Stomach (tissue), 9 donors: ENCODE results near the gene ZNF408. TPM values are rescaled to one million over a fixed set of nuclear protein-coding genes. Genes with fewer than 3 reads are reported as not detected.

ENCODE experiments used
- DNase-seq, 2 donors: peaks; one replicate each; pipeline versions ENCODE4 v3.0.0 to v3.0.0-alpha.2; 2013 to 2019
- H3K27ac ChIP-seq, 5 donors: fragments of 200-600 bp in 4 of 5; sonication (generic) in 4 of 5; one replicate each; pipeline ENCODE4 v1.5.1; 2013 to 2019; ENCODE audit warnings: mild to moderate bottlenecking in 1 of 5, moderate library complexity in 1 of 5
- H3K27me3 ChIP-seq, 3 donors: fragments of 200-600 bp; sonication (generic); one replicate each; pipeline ENCODE4 v1.5.1; 2017 to 2019; ENCODE audit warnings: mixed run types in 1 of 3
- H3K36me3 ChIP-seq, 4 donors: fragments of 200-600 bp; sonication (generic); 1 replicate in 3 of 4; 2 replicates in 1 of 4; pipeline ENCODE4 v1.5.1; 2016 to 2019
- H3K4me1 ChIP-seq, 4 donors: fragments of 200-600 bp; sonication (generic); one replicate each; pipeline ENCODE4 v1.5.1; 2016 to 2019
- H3K4me3 ChIP-seq, 4 donors: fragments of 200-600 bp; sonication (generic) in 3 of 4; one replicate each; pipeline ENCODE4 v1.5.1; 2016 to 2019; ENCODE audit warnings: mild to moderate bottlenecking in 1 of 4
- H3K9me3 ChIP-seq, 4 donors: fragments of 200-600 bp; sonication (generic); one replicate each; pipeline ENCODE4 v1.5.1; 2016 to 2019
- EP300 ChIP-seq: sonication (generic); formaldehyde crosslinking; IDR thresholded peaks from one replicate; pipeline ENCODE4 v1.6.1; 2017; ENCODE audit warnings: antibody characterized with exemption
- POLR2A ChIP-seq, 4 donors: fragments of 450-650 bp; IDR thresholded peaks; one replicate each; pipeline ENCODE4 v1.6.1; 2016; ENCODE audit warnings: antibody characterized with exemption in 4 of 4, control low read depth in 2 of 4, mild to moderate bottlenecking in 1 of 4, moderate library complexity in 1 of 4
- POLR2AphosphoS5 ChIP-seq, 3 donors: sonication (generic); formaldehyde crosslinking; IDR thresholded peaks; one replicate each; pipeline ENCODE4 v1.6.1; 2016; ENCODE audit warnings: antibody characterized with exemption in 3 of 3
- WGBS, 5 donors: extraction: QIAGEN DNeasy Blood & Tissue Kit in 3 of 5; methylation state at CpG; one replicate each; pipeline versions ENCODE4 v1.1.5 to v1.1.7; 2013 to 2018; 5-methylcytosine and 5-hydroxymethylcytosine counted together
- intact Hi-C: fragments of 100-400 bp; cut with DNase I; formaldehyde crosslinking; loops from one replicate; pipeline ENCODE4 v1.15.1; 2023; ENCODE audit warnings: low total_unique reads
- polyA plus RNA-seq, 3 donors: library from polyadenylated mRNA; stranded (reverse); fragments of 200-250 nt; gene quantifications; one replicate each; pipeline ENCODE4 v1.2.3, GENCODE V29; 2013
- total RNA-seq, 5 donors: library from RNA; depleted of rRNA; stranded (reverse); fragments of >200 nt; gene quantifications; one replicate each; pipeline versions ENCODE4 v1.1.0 to v1.2.3, GENCODE V29; 2014 to 2016
- TF ChIP-seq, protein P1 (sequence below), 7 experiments: fragments of 450-650 bp in 4 of 7; fragments of 200-600 bp in 3 of 7; sonication (generic) in 3 of 7; IDR thresholded peaks; one replicate each; pipeline ENCODE4 v1.5.1; 2016 to 2019; ENCODE audit warnings: antibody characterized with exemption in 7 of 7, control low read depth in 2 of 7, mild to moderate bottlenecking in 1 of 7
- donor health status: healthy with polysubstance abuse.
- donor health status: Bipolar disorder and iron deficiency.
- donor health status: healthy.

The ZNF408 gene
- total and polyA plus RNA-seq, 8 donors = 5.5 to 14.6 (median 7.4) TPM

DNA sequence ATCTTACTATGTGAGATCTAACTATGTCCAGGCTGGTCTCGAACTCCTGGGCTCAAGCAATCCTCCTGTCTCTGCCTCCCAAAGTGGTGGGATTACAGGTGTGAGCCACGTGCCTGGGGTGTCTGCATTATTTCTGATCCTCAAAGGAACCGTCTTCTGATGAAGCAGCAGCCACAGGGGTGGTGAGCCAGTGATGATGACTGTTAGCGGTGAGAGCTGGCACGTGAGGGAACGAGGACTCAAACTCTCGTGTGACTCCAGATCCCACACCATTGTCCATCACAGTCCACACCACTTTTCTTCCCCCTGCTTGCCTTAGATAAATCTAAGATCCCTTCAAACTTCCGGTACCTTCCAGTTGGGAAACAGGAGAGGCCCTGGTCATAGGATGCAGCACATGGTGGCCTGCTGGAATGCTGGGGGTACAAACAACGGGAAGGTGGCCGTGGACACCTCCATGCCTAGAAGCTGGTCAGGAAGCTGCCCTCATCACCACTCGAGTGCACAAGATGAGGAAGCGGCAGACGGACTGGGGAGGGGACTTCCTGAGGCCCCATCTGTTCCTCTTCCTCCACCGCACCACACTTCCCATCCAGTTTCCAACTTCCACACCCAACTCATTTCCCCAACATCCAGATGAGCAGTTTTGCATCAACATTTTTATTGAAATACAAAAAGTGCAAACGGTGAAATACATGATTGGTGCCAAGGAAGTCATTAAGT lies 24.2 kb upstream of the ZNF408 start:
- Histone ChIP-seq H3K4me1 (peaks cover 22 to 62% (median 41%) of the 10 kb centered on the region in 4 donors), H3K9me3 (no peaks in the 10 kb centered on the region), H3K4me3 (no peak overlapping the region), H3K27ac (peak overlapping the region; percentile 80 to 91 (median 84)), H3K36me3 (peaks cover 58 to 81% (median 79%) of the 10 kb centered on the region in 4 donors), H3K27me3 (no peaks in the 10 kb centered on the region)
- DNase-seq = no peak
- WGBS, 5 donors = 75 to 83% (median 79%) methylated on average over 15 of the region's 15 CpGs
- intact Hi-C loops = no loop called here
- TF ChIP-seq POLR2AphosphoS5 (IDR thresholded peaks at IDR 0.05) (no peak), EP300 (no peak), POLR2A (IDR thresholded peaks at IDR 0.05) (no peak)
- TF ChIP-seq, protein P1, sequence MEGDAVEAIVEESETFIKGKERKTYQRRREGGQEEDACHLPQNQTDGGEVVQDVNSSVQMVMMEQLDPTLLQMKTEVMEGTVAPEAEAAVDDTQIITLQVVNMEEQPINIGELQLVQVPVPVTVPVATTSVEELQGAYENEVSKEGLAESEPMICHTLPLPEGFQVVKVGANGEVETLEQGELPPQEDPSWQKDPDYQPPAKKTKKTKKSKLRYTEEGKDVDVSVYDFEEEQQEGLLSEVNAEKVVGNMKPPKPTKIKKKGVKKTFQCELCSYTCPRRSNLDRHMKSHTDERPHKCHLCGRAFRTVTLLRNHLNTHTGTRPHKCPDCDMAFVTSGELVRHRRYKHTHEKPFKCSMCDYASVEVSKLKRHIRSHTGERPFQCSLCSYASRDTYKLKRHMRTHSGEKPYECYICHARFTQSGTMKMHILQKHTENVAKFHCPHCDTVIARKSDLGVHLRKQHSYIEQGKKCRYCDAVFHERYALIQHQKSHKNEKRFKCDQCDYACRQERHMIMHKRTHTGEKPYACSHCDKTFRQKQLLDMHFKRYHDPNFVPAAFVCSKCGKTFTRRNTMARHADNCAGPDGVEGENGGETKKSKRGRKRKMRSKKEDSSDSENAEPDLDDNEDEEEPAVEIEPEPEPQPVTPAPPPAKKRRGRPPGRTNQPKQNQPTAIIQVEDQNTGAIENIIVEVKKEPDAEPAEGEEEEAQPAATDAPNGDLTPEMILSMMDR (IDR thresholded peaks at IDR 0.05) = no peak

DNA sequence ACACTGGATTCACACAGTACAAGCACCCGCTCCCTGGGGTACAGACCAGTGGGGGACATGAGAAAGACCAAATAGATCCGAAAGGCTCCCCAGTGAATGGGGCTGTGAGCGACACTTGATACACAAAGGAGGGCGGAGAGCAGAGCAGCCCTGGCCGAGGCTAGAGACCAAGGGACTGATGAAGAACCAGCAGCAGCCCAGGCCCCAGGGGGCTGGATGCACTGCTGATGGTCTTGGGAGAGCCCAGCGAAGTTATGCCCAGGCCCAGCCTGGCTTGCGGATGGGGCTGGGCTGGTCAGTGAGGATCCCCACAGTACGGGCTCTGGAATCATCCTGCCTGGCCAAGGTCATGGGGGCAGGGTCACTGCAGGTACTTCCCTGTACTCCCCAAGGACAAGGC lies 23.7 kb upstream of the ZNF408 start:
- intact Hi-C loops = no loop called here
- DNase-seq = no peak
- peaks cover 57 to 81% (median 79%) of the 10 kb centered on the region in 4 donors for H3K36me3 ChIP-seq

DNA sequence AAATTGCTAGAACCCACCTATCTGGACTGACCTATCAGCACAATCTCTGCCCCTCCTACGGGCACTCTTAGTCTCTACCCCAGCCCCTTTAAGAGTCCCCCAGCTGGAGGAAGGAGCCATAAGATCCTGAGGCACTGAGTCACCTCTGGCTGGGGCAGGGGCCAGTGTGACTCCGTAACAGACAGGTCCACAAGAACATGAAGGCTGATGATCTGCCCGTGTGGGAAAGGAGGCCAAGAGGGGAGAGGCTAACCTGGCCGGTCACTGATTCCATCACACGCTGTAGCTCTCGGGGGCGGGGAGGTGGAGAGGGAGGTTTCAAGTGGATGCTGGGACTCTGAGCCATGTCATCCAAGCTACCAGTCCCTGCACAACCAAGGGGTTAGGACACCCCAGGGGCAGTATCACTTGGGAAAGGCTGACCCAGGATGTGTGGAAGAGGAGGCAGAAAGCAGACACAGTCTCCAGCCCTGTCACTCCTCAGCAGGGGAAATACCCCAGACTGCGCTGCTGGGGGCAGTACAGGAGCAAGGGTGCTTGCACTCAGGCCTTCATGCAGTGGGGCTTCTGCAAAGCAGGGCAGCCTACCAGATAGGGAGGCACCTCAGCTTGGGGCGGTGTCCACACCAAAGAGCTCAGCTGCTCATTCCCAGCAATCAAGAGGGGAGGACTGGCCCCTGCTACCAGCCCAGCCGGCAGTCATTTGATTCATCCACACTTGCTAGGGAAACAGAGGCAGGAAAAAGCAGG lies 22.7 kb upstream of the ZNF408 start:
- DNase-seq = no peak
- intact Hi-C loops = no loop called here
- Histone ChIP-seq H3K27ac (peak overlapping the region in 3 of 5 donors; percentile 84 to 91 (median 84)), H3K27me3 (no peaks in the 10 kb centered on the region), H3K36me3 (peaks cover 51 to 80% (median 79%) of the 10 kb centered on the region in 4 donors), H3K4me1 (peaks cover 22 to 50% (median 37%) of the 10 kb centered on the region in 4 donors), H3K4me3 (no peak overlapping the region), H3K9me3 (no peaks in the 10 kb centered on the region)
- TF ChIP-seq EP300 (no peak), POLR2A (IDR thresholded peaks at IDR 0.05) (no peak), POLR2AphosphoS5 (IDR thresholded peaks at IDR 0.05) (no peak)
- TF ChIP-seq, protein P1 (IDR thresholded peaks at IDR 0.05) = no peak
- 78 to 85% (median 82%) methylated on average over 9 to 10 of the region's 10 CpGs for WGBS, 5 donors

More for the DNA sequence above, 23.7 kb upstream of the ZNF408 start:
- TF ChIP-seq POLR2AphosphoS5 (IDR thresholded peaks at IDR 0.05) = no peak
- no peak for TF ChIP-seq EP300
- TF ChIP-seq, protein P1 (IDR thresholded peaks at IDR 0.05) = no peak
- no peak for TF ChIP-seq POLR2A (IDR thresholded peaks at IDR 0.05)
- H3K4me3 ChIP-seq = no peak overlapping the region
- peaks cover 22 to 57% (median 39%) of the 10 kb centered on the region in 4 donors for H3K4me1 ChIP-seq
- no peaks in the 10 kb centered on the region for H3K27me3 ChIP-seq
- WGBS, 5 donors = 82 to 91% (median 87%) methylated on average over 7 to 8 of the region's 8 CpGs
- H3K27ac ChIP-seq = peak overlapping the region in 4 of 5 donors; percentile 80 to 91 (median 84)
- no peaks in the 10 kb centered on the region for H3K9me3 ChIP-seq

DNA sequence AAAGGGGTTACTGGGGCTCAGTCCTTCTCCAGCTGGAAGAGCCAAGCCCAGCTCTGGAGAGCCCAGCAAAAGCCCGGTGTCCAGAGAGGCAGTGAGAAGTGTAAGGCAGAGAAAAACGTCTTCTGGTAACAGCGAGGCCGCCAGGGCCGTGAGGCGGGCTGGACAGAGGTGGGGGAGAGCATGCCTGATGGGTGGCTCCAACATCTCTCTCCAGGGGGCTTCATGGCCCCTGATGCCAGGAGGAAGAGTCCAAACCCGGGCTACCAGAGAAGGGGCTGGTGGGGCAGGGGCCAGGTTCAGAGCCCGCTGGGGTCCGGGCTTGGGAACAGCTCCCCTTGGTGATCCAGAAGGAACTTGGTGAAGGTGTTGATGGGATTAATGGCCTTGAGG lies 22.1 kb upstream of the ZNF408 start:
- TF ChIP-seq POLR2A (IDR thresholded peaks at IDR 0.05) = no peak
- Histone ChIP-seq H3K4me3 (no peak overlapping the region), H3K36me3 (peaks cover 53 to 80% (median 79%) of the 10 kb centered on the region in 4 donors), H3K4me1 (peaks cover 21 to 50% (median 36%) of the 10 kb centered on the region in 4 donors), H3K27me3 (no peaks in the 10 kb centered on the region), H3K9me3 (no peaks in the 10 kb centered on the region), H3K27ac (no peak overlapping the region)
- intact Hi-C loops = no loop called here
- 88 to 93% (median 92%) methylated on average over 8 to 9 of the region's 9 CpGs for WGBS, 5 donors
- no peak for DNase-seq
